ENCODE data around the gene DBX1.
"Not testable (repeated sequence)": the region's sequence is repeated elsewhere in the genome, so short reads cannot be mapped to it uniquely, and the experiment has no call there.

DBX1 gene

GRCh38 chr11:20131788-20132666 is 28.2 kb downstream of the DBX1 start:
- DNase-seq (ENCODE audit: low read depth) = peak; percentile 72
- peak; percentile 90 for TF ChIP-seq CTCF (IDR thresholded peaks at IDR 0.05; ENCODE audit: low read length, missing control alignments)
- peak overlapping the region; percentile 55 for H3K4me3 ChIP-seq (replicated peaks; ENCODE audit: low read depth, low read length)

DNA sequence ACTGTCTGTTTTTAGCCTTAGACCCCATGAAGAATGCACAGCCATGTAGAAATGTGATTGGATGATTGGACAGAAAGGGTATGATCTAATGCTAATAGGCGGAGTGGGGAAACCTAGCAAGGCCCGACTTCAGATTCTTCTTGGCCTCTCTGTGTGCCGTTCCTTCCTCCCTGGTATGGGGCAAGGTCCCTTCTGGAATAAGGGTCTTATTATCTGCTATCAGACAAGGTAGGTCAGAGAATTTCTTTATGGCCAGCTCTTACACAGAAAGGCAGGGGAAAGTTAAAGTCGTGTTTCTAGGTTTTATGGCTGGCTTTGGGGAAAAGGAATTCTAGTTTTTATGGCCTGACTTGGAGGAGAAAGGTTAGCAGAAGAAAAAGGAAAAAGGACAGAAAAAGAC is 30.6 kb downstream of the DBX1 start:
- no peak for TF ChIP-seq CTCF (IDR thresholded peaks at IDR 0.05; ENCODE audit: low read length, missing control alignments)
- no peak overlapping the region for H3K4me3 ChIP-seq (replicated peaks; ENCODE audit: low read depth, low read length)
- DNase-seq (ENCODE audit: low read depth) = no peak

GRCh38 chr11:20128528-20128825 is 31.8 kb downstream of the DBX1 start:
- DNase-seq (ENCODE audit: low read depth); H3K4me3 ChIP-seq (replicated peaks; ENCODE audit: low read depth, low read length): not testable (repeated sequence)

- TF ChIP-seq CTCF (IDR thresholded peaks at IDR 0.05; ENCODE audit: low read length, missing control alignments) = peak; percentile 80
- H3K4me3 ChIP-seq (replicated peaks; ENCODE audit: low read depth, low read length) = no peak overlapping the region
- peak; percentile 81 for DNase-seq (ENCODE audit: low read depth)
These were observed 32.4 kb downstream of the DBX1 start for GRCh38 chr11:20127671-20128527.

DNA sequence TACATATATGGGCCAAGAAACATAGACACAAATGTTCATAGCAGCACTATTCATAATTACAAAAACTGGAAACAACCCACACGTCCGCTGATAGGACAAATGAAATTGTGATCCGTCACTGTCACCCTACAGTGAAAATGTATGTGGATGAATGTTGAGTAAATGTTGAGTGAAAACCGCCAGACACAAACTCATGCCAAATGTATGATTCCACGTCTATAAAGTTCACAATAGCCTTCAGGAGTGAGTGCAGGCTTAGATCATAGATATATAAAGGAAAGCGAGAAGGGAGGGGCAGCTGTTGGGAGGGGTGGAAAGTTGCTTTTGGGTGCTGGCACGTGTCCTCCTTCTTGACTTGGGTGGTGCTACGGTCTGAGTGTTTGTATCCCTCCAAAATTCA is 33.6 kb downstream of the DBX1 start:
- no peak for TF ChIP-seq CTCF (IDR thresholded peaks at IDR 0.05; ENCODE audit: low read length, missing control alignments)
- no peak overlapping the region for H3K4me3 ChIP-seq (replicated peaks; ENCODE audit: low read depth, low read length)
- no peak for DNase-seq (ENCODE audit: low read depth)

DNA sequence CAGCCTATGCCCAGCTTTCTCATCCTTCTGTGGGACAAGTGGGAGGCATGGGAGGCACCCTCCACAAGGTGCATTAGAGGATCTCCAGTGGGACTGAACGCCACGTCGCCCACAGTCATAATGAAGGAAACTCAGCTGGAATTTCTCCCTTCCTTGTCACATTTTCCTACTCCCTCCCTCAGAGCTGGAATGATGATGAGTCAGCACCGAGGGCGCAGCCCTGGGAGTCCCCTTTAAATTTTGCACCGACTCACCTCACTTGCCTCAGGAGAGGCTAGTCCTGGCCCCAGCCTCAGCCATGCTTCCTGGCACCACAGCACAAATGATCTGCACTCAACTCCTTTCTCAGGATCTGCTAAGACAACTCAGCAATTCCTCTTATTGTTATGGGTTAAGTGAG is 34.3 kb downstream of the DBX1 start:
- peak; percentile 53 for DNase-seq (ENCODE audit: low read depth)
- no peak overlapping the region for H3K4me3 ChIP-seq (replicated peaks; ENCODE audit: low read depth, low read length)
- TF ChIP-seq CTCF (IDR thresholded peaks at IDR 0.05; ENCODE audit: low read length, missing control alignments) = no peak

DNA sequence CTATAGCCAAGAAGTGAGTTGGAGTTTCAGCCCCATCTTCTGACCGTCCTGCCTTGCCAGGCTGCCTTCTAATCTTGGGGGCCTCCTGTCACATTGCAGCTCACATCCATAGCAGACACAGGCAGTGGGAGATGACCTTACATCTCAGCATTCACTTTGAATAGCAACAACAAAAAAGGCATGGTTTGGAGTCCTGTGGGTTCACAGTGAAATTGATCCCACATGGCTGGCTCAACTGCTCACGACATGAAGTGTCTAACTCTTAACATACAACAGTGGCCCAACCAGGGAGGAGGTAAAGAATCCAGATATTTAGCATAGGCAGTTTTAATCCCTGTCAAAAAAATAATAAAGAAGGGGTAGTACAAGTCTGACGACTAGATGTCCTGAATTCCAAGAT is 38.1 kb downstream of the DBX1 start:
- DNase-seq (ENCODE audit: low read depth) = no peak
- TF ChIP-seq CTCF (IDR thresholded peaks at IDR 0.05; ENCODE audit: low read length, missing control alignments) = no peak
- H3K4me3 ChIP-seq (replicated peaks; ENCODE audit: low read depth, low read length) = no peak overlapping the region

All from fibroblast of pulmonary artery (primary cell).